Peyer's patch (tissue), 4 donors: ENCODE data around the gene RNF187.

Experiments used
- POLR2A ChIP-seq, 2 donors: fragments of 450-650 bp; IDR thresholded peaks; one replicate each; pipeline ENCODE4 v1.5.1; 2017; ENCODE audit warnings: antibody characterized with exemption in 2 of 2, mild to moderate bottlenecking in 2 of 2, moderate library complexity in 2 of 2
- TF ChIP-seq, protein P1 (sequence below), 6 experiments: fragments of 450-650 bp in 4 of 6; fragments of 200-600 bp in 2 of 6; sonication (generic) in 1 of 6; IDR thresholded peaks; one replicate each; pipeline ENCODE4 v1.5.1; 2017 to 2019; ENCODE audit warnings: antibody characterized with exemption in 6 of 6, mild to moderate bottlenecking in 3 of 6, moderate library complexity in 1 of 6

DNA sequence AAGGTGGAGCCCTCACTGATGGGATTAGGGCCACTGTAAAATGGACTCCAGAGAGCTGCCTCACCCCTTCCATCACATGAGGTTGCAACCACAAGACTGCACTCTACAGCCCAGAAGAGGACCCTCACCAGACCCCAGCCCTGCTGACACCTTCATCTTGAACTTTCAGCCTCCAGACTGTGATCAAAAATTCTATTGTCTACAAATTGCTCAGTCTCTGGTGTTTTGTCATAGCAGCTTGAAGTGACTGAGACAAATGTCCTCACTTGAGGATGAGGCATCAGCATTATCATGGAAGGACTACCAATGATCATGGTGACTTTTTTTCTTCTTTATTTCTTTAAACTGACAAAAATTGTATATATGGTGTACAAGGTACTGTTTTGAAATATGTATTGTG lies 43.8 kb upstream of the RNF187 start:
- TF ChIP-seq, protein P1, sequence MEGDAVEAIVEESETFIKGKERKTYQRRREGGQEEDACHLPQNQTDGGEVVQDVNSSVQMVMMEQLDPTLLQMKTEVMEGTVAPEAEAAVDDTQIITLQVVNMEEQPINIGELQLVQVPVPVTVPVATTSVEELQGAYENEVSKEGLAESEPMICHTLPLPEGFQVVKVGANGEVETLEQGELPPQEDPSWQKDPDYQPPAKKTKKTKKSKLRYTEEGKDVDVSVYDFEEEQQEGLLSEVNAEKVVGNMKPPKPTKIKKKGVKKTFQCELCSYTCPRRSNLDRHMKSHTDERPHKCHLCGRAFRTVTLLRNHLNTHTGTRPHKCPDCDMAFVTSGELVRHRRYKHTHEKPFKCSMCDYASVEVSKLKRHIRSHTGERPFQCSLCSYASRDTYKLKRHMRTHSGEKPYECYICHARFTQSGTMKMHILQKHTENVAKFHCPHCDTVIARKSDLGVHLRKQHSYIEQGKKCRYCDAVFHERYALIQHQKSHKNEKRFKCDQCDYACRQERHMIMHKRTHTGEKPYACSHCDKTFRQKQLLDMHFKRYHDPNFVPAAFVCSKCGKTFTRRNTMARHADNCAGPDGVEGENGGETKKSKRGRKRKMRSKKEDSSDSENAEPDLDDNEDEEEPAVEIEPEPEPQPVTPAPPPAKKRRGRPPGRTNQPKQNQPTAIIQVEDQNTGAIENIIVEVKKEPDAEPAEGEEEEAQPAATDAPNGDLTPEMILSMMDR (IDR thresholded peaks at IDR 0.05), result no peak
- TF ChIP-seq POLR2A (IDR thresholded peaks at IDR 0.05), result no peak
